Neural progenitor cell (in vitro differentiated cells): ENCODE data around the gene TMEM126B.

Source experiments
- CTCF ChIP-seq: fragments of 200-600 bp; sonication (generic); IDR thresholded peaks from 2 replicates; pipeline ENCODE4 v1.5.1; 2017; ENCODE audit warnings: antibody characterized with exemption, mild to moderate bottlenecking
- EZH2 ChIP-seq: fragments of 200-600 bp; sonication (generic); IDR thresholded peaks from 2 replicates; pipeline ENCODE4 v1.6.1; 2017; ENCODE audit warnings: antibody characterized with exemption, mild to moderate bottlenecking, moderate library complexity
- EZH2phosphoT487 ChIP-seq: fragments of 200-600 bp; sonication (generic); IDR thresholded peaks from 2 replicates; pipeline ENCODE4 v1.6.1; 2017; ENCODE audit warnings: antibody characterized with exemption

- TF ChIP-seq CTCF: no peak
- TF ChIP-seq EZH2: no peak
- TF ChIP-seq EZH2phosphoT487: no peak
These were observed 43.9 kb downstream of the TMEM126B start for GRCh38 chr11:85672105-85672902.
